Right kidney (tissue), 1 donor: ENCODE data around the gene FAM76B.

Source experiments
- DNase-seq: peaks from one replicate; pipeline ENCODE4 v3.0.0-alpha.2; 2016

Gene FAM76B

GRCh38 chr11:95792700-95793099 lies 3.1 kb upstream of the FAM76B start:
- DNase-seq: no peak

GRCh38 chr11:95792200-95792599 lies 2.6 kb upstream of the FAM76B start:
- DNase-seq: no peak

GRCh38 chr11:95791709-95792033 lies 2.1 kb upstream of the FAM76B start:
- no peak for DNase-seq

GRCh38 chr11:95790933-95791708 lies 1.5 kb upstream of the FAM76B start:
- no peak for DNase-seq

DNA sequence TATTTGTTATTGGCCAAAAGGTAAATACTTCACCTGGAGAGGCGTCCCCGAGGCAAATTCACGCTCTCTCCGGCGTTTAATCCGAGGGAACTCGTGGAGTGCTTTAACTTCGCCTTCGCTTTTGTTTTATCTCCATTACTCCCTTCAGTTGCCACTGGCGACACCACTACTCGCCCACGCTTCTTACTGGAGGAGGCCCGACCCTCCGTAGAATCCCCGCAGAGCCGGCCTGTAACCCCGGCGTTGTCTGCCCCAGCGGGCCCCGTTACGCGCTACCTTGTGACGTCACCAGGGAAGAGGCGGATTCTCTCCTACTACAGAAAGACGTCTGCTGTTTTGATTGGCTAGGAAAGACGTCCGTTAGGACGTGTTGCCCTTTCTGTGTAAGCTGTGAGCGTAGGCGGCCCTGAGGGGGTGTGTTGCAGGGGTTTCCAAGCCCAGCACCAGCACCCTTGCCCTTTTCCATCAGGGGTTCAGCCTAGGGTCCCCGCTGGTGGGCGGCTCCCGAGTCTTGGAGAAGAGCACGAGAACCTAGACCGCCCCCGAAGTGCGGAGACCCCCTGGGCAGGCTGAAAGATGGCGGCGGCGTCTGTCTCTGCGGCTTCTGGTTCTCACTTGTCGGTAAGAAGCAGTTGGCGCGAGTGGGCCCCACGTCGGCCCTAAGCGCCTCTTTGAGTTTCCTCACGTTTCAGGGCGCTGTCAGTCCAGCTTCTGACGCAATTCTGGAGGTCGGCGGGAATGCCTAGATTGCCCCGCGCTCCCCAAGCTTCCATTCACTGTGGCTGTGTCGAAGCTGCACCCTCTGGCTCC lies 746 bp upstream of the FAM76B start, which contains the start of gene CEP57:
TSS of gene CEP57 (plus strand) at position 376 of the 810 bp plus-strand sequence. CDS start at position 577, 201 bp downstream.
- peak; percentile 99 for DNase-seq

DNA sequence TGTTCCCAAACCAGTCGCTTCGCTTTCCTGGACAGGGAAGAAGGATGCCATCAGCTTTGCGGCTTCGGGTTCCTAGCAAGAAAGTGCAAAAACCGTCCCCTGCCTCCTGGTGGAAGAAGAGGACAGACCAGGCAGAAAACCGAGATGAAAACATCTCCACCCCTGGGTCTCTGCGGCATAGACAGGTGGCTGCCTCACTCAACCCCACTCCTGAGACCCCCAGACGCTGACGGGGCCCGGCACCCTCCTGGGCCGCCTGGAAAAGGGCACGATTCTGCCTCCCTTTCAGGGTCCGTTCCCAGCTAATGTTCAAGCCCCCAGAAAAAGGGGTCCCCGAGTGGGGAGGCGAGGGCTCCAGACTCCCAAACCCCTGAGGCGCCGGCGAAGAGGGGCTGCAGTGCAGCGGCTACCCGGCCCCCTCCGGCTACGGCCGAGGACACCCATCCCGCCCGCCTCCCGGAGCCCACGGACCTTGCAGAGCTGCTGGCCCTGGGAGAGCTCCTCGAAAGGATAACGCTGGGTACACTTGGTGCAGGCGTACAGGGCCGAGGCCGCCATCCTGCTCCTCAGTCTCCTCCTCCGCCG lies 569 bp downstream of the FAM76B start:
- peak; percentile 86 for DNase-seq

DNA sequence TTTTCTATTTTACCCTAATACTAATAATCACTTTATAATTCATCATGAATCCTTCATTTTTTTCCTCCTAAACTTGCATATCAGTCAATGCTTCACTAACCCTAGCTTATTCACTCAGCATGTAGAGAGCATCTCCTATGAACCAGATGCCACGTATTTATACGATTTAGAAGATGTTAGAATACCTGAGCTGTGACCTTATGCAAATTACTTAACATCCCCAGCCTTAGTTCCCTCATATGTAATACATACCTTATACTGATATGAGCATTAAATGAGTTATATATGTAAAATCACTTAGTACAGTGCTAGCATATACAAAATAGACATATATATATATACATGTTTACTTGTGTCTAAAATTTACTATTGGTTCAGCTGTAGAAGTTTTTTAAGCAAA lies 9.0 kb downstream of the FAM76B start:
- DNase-seq: no peak

DNA sequence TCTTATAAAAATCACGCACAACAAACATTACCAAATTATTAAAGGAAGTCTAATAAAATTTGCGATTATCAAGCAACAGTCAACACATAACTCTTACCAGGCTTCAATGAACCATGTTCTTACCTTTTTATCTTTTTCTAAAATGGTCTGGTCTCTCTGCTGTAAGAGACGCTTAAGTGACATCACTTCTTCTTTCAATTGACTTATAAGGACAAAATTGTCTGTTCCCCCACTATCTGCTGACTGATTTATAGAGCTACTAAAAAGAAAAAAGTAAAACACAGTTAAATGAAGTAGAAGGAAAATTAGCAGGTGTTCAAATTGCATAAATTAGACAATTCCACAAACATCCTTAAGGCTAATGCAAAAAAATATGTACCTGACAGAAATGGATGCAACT lies 10.9 kb downstream of the FAM76B start:
- DNase-seq: no peak

- DNase-seq: no peak
Measured at GRCh38 chr11:95776859-95777258, 12.7 kb downstream of the FAM76B start.

DNA sequence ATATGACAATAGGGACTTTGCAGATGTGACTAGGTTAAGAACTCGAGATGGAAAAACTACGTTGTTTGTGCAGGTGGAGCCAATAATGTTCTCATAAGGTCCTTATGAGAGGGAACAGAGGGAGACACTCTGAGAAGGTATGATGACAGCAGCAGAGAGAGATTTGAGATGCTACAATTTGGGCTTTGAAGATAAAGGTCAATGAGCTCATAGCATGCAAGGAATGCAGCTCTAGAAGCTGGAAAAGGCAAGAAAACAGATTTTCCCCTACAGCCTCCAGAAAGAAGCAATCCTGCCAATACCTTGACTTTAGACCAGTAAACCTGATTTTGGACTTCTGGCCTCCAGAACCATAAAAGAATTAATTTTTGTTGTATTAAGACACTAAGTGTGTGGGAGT lies 21.1 kb downstream of the FAM76B start:
- no peak for DNase-seq

GRCh38 chr11:95767498-95767897 lies 22.1 kb downstream of the FAM76B start:
- no peak for DNase-seq

GRCh38 chr11:95766701-95767100 lies 22.9 kb downstream of the FAM76B start:
- no peak for DNase-seq

DNA sequence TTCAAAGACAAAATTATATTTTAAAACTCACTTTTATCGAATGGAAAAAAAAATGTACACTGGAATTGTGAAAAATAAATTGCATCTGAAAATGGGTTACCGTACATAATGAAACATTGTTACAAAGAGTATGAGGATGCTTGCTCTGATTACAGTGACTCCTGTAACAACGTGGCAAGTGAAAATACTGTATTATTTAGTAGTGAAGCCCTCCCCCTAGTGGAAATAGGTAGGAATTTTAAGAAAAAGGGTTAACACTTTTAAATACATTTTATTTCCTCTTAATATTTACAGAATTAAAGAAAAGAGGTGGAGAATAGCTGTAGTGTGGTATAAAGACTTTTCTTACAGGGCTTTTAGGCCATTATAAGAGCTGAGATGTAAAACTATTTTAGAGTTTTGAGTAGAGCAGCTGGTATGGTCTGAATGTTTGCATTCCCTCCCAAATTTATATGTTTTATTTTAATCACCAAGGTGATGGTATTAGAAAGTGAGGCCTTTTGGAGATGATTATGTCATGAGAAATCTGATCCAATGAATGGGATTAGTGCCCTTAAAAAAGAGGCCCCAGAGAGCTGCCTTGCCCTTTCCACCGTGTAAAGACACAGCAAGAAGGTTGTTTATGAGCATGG lies 25.2 kb downstream of the FAM76B start:
- no peak for DNase-seq

DNA sequence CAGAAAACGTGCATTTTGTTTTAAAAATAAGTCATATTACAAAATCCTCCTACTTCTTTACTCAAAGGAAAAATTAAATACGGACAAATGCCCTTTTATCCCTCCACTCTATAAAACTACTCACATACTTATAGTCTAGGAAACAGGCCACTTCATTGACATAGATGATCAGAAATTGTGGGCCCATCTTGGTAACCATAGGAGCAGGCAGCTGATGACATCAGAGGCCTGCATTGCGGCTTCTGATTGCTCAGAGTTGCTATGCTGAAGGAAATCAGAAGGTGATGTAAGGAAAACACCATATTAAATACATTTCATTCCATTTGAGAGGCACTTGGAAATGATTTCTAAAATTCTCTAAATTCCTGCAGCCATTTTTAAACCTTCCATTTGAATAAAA lies 27.0 kb downstream of the FAM76B start:
- no peak for DNase-seq

DNA sequence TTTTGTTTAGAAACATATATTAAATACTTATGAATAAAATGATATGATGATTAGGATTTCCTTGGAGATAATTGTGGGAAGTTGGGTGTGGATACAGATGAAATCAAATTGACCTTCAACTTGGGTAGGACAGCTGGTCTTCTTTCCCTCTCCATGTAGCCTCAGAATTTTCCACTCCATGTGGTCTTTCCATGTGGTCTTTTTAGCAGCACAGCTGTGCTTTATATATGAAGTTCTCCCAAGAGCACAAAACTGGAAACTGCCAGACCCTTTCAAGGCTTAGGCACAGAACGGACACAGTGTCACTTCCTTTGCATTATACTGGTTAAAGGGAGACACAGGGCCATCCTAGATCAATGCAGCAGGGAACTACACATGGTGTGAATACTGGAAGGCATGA lies 28.6 kb downstream of the FAM76B start:
- no peak for DNase-seq

DNA sequence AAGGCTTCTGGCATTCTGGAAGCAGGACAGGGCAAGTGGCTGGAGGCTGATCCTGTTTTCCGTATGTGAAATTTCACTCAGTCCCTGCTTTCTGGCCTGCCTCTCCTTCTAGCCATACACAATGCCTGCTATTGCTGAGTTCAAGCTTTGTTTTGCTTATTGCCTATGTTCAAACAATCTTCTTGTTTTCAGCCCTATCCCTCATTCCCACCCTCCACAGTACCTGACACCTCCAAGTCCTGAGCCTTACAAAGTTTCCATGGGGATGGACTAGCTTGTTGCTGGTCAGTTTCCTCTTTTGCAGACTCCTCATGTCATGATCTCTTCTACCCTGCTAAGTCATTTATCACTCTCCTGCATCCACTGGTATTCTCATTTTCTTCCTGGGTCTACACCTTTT lies 38.1 kb downstream of the FAM76B start:
- no peak for DNase-seq

- DNase-seq: no peak
Measured at GRCh38 chr11:95750101-95750500, 39.5 kb downstream of the FAM76B start.

DNA sequence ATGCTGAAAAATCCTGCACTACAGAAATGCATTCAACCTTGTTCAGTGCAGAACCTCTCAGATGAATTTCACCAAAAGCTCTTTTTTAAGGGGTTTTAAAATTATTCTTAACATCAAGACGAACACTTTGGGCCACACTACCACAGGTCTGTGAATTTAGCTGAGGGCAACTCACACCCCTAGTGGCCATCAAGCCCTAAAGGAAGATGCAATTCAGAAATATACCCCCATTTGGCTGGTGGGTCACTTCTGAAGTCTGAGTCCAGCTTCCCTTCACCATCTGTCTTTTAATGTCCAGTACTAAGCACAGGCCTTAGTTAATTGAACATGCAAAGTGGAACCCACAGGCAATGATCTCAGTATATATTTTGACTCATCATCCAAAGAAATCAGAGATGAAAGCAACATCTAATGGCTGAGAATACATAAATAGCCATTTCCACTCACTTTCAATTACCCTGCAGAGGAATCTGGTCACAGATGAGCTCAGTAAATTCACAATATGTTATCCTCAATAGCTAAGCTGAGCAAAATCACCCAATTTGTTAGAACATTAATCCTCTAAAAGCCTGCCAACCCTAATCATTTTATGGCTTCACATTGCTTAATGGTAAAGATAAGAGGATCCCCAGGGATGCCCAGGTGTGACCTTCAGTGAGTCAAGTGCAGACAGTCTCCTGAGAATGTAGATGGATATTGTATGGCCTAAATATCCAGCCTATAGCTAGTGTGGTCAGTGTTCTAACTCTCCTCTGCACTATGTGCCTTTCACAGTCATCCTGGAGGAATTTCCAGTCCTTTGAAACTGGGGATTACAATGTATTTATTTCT lies 50.3 kb downstream of the FAM76B start:
- no peak for DNase-seq

DNA sequence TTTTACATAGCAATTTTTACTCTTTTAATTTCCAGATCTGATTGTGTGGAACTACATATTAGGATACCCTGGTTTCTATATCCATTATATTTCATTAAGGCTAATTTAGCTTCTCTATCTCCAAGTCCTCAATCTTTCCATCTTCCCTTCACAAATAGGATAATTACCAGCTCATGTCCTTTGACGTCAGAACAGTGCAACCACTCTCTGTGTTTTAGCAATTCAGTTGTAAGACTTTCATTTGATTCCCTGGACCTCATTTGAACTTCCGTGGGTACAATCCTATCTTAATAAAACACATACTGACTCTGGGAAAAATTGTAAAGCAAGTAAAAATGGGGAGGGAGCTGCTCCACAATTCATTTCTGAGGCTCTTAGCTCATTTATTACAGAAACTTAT lies 52.8 kb downstream of the FAM76B start:
- no peak for DNase-seq

- no peak for DNase-seq
Measured at GRCh38 chr11:95736355-95736754, 53.2 kb downstream of the FAM76B start.

DNA sequence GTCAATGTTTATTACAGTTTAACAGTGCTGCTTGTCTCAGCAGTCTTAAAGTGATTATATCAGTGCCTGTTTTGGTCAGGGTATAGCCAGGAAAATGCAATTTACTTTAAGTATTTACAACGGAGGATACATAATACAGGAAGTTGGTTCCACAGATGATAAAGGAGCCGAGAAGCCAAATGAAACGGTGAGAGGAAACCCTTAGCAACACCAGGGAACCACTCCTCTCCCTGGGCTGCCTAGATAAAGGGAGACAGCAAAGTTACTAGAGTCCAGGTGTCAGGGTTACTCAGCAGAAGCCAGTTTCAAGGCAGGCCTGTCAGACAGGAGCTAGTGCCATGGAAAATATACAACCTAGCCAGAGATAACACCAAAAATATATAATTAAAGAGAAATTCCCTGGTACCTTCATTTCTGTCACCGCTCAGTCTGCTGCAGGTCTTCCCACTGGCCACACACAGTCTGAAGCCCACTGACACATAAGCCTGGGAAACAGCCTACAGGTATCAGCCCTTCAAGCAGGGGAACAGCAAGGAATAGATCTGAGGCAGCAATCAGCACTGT lies 55.5 kb downstream of the FAM76B start:
- no peak for DNase-seq
